Activated CD4-positive, alpha-beta T cell treated with anti-CD3 and anti-CD28 coated beads, Interleukin-2, amount 10 ng/mL, durations not matched to agents 24 days and 14 days (primary cell): ENCODE measurements around the gene POU5F1. TPM values are rescaled to one million over a fixed set of nuclear protein-coding genes. Genes with fewer than 3 reads are reported as not detected.

ENCODE experiments used
- DNase-seq: peaks from one replicate; pipeline ENCODE4 v3.0.0; 2022
- H3K27ac Mint-ChIP-seq: one replicate; pipeline ENCODE4 v1.8.0; 2022; ENCODE audit warnings: mild to moderate bottlenecking, mixed read lengths
- H3K27me3 Mint-ChIP-seq: one replicate; pipeline ENCODE4 v1.8.0; 2022; ENCODE audit warnings: mixed read lengths
- H3K36me3 Mint-ChIP-seq: one replicate; pipeline ENCODE4 v1.8.0; 2022; ENCODE audit warnings: low read depth, mild to moderate bottlenecking, mixed read lengths
- H3K4me1 Mint-ChIP-seq: one replicate; pipeline ENCODE4 v1.8.0; 2021; ENCODE audit warnings: mixed read lengths
- H3K4me3 Mint-ChIP-seq: one replicate; pipeline ENCODE4 v1.8.0; 2022; ENCODE audit warnings: mild to moderate bottlenecking, moderate library complexity, mixed read lengths
- H3K9me3 Mint-ChIP-seq: one replicate; pipeline ENCODE4 v1.8.0; 2021; ENCODE audit warnings: mixed read lengths
- intact Hi-C: fragments of 100-400 bp; cut with micrococcal nuclease; formaldehyde crosslinking; loops from one replicate; pipeline ENCODE4 v1.15.1; 2023
- total RNA-seq: library from RNA; stranded (reverse); gene quantifications from 2 replicates; pipeline ENCODE4 v1.2.3, GENCODE V29; 2022

Gene POU5F1
- total RNA-seq, 1 donor from 2014 or later, result not detected

- no peak for DNase-seq
- Mint-ChIP-seq H3K27me3 (peaks cover 14% of the 10 kb centered on the region), H3K9me3 (no peaks in the 10 kb centered on the region), H3K27ac (no peak overlapping the region), H3K36me3 (no peaks in the 10 kb centered on the region), H3K4me3 (no peak overlapping the region), H3K4me1 (no peaks in the 10 kb centered on the region)
- intact Hi-C loops, result no loop called here
Measured at GRCh38 chr6:31114970-31115849, 55.3 kb downstream of the POU5F1 start.

- Mint-ChIP-seq H3K27ac (no peak within 1 kb of the TSS), H3K36me3 (no peaks in the 10 kb centered on the region), H3K9me3 (no peaks in the 10 kb centered on the region), H3K27me3 (peaks cover 21% of the 10 kb centered on the region), H3K4me1 (no peaks in the 10 kb centered on the region), H3K4me3 (no peak within 1 kb of the TSS)
- DNase-seq, result no peak
- intact Hi-C loops, result no loop called here
Measured at GRCh38 chr6:31114541-31114878, 56.0 kb downstream of the POU5F1 start, which contains the start of gene PSORS1C1. Gene PSORS1C1, plus strand, starts transcription at chr6:31114800. Its CDS starts 14,833 bp downstream, at chr6:31129633.

Other genes starting within 250 kb of the POU5F1 start
- not detected in 2 replicates for gene SFTA2, start 238.5 kb downstream of the POU5F1 start, total RNA-seq
- not detected in 2 replicates for gene MUCL3, start 229.7 kb downstream of the POU5F1 start, total RNA-seq
- gene MUC21, start 187.0 kb downstream of the POU5F1 start, total RNA-seq, result not detected in 2 replicates
- gene MUC22, start 160.2 kb downstream of the POU5F1 start, total RNA-seq, result not detected in 2 replicates
- gene C6orf15, start 58.1 kb downstream of the POU5F1 start, total RNA-seq, result not detected in 2 replicates
- gene PSORS1C1, start 55.9 kb downstream of the POU5F1 start, total RNA-seq, result not detected in 2 replicates
- not detected in 2 replicates for gene CDSN, start 50.2 kb downstream of the POU5F1 start, total RNA-seq
- not detected in 2 replicates for gene PSORS1C2, start 31.6 kb downstream of the POU5F1 start, total RNA-seq
- 51.5 and 52.7 TPM in 2 replicates for gene CCHCR1, start 12.9 kb downstream of the POU5F1 start, total RNA-seq
- gene TCF19, start 12.1 kb downstream of the POU5F1 start, total RNA-seq, result 79.5 and 82.6 TPM in 2 replicates
- 857 and 893 TPM in 2 replicates for gene HLA-C, start 101.4 kb upstream of the POU5F1 start, total RNA-seq
- 3,406 and 3,483 TPM in 2 replicates for gene HLA-B, start 186.5 kb upstream of the POU5F1 start, total RNA-seq
- gene MICA, start 232.9 kb upstream of the POU5F1 start, total RNA-seq, result 6.5 and 7.3 TPM in 2 replicates